Upper lobe of right lung (tissue), 1 donor: ENCODE results near the gene KCNIP1. TPM values are rescaled to one million over a fixed set of nuclear protein-coding genes. Genes with fewer than 3 reads are reported as not detected.

Source experiments
- ATAC-seq: fragments of 200-7000 bp; cut with Tn5 transposase; one replicate; pipeline ENCODE4 v1.9.1; 2020; ENCODE audit warnings: mild to moderate bottlenecking, moderate library complexity
- DNase-seq: peaks from one replicate; pipeline ENCODE4 v3.0.0-alpha.2; 2020
- H3K27ac ChIP-seq: fragments of 200-600 bp; one replicate; pipeline ENCODE4 v1.8.0; 2022
- H3K27me3 ChIP-seq: fragments of 200-600 bp; one replicate; pipeline ENCODE4 v1.8.0; 2022; ENCODE audit warnings: mild to moderate bottlenecking
- H3K36me3 ChIP-seq: fragments of 200-600 bp; one replicate; pipeline ENCODE4 v1.8.0; 2022
- H3K4me1 ChIP-seq: fragments of 200-600 bp; one replicate; pipeline ENCODE4 v1.8.0; 2022
- H3K4me3 ChIP-seq: fragments of 200-600 bp; one replicate; pipeline ENCODE4 v1.8.0; 2022; ENCODE audit warnings: mild to moderate bottlenecking
- H3K9me3 ChIP-seq: fragments of 200-600 bp; one replicate; pipeline ENCODE4 v1.8.0; 2022
- CTCF ChIP-seq: fragments of 200-600 bp; IDR thresholded peaks from one replicate; pipeline ENCODE4 v1.8.0; 2022; ENCODE audit warnings: antibody characterized with exemption
- intact Hi-C: fragments of 100-400 bp; cut with DNase I; formaldehyde crosslinking; loops from one replicate; pipeline ENCODE4 v1.11.0; 2022
- total RNA-seq: library from RNA; stranded (reverse); fragmentation: NEBNext Ultra II Directional; extraction: Animal tissue kit (Norgen Biotek cat#: 25700); gene quantifications from one replicate; pipeline ENCODE4 v1.2.1, GENCODE V29; 2021
- donor health status: DM: no; HTN: yes; CAD: no; lungs with severe emphysema.

The KCNIP1 gene
- total RNA-seq, 1 donor from 2014 or later: 2.7 TPM

DNA sequence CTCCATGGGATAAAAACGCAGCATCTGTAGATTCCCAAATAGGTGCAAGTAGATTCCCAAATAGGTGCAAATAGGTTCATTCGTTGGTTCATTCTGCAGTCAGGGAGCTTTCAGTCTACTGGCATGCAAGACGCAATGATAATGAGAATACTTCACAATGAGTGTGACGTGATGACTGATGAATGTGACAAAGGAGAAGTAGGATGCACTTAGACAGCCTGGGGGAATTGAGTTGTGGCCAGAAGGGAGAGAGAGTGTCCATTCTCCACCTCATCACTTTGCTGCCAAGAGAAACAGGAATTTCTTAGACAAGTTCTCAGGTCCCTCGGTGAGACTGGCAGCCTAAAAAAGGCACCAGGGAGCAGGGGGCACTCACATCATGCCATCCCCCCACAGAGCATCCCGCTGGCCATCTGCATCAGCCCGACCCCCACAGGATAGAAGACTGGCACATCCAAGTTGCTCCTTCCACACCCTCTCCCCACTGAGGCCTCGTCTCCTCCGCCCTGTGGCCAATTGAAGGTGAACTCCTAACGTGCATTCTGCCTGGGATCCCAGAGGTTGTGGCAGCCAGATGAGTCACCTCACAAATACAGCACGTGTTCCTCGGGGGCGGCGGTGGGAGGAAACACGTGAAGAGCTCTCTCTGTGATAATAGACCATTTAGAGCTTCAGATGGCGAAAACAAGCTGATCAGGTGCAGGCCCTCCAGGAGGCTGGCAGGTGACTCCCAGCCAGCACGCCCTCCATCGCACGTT is 19.9 kb upstream of the KCNIP1 start:
- intact Hi-C loops: no loop called here
- Histone ChIP-seq H3K27ac (no peak overlapping the region), H3K4me1 (no peaks in the 10 kb centered on the region), H3K27me3 (no peaks in the 10 kb centered on the region), H3K4me3 (no peak overlapping the region), H3K36me3 (no peaks in the 10 kb centered on the region), H3K9me3 (no peaks in the 10 kb centered on the region)
- ATAC-seq (no peak), DNase-seq (no peak)
- no peak for TF ChIP-seq CTCF

DNA sequence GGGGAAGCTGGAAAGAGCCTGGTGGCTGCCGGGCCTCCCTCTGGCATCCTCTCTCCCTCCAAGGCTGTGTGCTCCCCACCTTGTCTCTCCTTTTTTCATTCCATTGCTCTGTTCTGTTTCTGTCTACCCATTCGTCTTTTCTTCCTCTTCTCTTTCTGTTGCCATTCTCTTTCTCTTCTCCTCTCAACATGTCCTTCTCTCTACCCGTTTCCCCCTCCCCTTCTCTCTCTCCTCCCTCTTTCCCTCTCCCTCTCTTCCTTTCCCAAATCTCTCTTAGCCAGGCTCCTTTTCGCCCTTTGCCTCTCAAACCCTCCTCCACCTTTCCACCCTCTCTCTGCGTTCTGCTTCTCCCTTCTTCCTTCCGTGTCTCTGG is 19.4 kb upstream of the KCNIP1 start:
- Histone ChIP-seq H3K27me3 (no peaks in the 10 kb centered on the region), H3K4me1 (no peaks in the 10 kb centered on the region), H3K9me3 (no peaks in the 10 kb centered on the region), H3K27ac (no peak overlapping the region), H3K4me3 (no peak overlapping the region), H3K36me3 (no peaks in the 10 kb centered on the region)
- no peak for DNase-seq
- no peak for ATAC-seq
- TF ChIP-seq CTCF: no peak
- intact Hi-C loops: no loop called here

- no peak for TF ChIP-seq CTCF
- no peak for DNase-seq
- no peak overlapping the region for H3K27ac ChIP-seq
- ATAC-seq: no peak
- intact Hi-C loops: no loop called here
- no peaks in the 10 kb centered on the region for H3K4me1 ChIP-seq
- no peaks in the 10 kb centered on the region for H3K36me3 ChIP-seq
- H3K4me3 ChIP-seq: no peak overlapping the region
- no peaks in the 10 kb centered on the region for H3K9me3 ChIP-seq
- no peaks in the 10 kb centered on the region for H3K27me3 ChIP-seq
Measured at GRCh38 chr5:170484847-170485615, 18.8 kb upstream of the KCNIP1 start.

DNA sequence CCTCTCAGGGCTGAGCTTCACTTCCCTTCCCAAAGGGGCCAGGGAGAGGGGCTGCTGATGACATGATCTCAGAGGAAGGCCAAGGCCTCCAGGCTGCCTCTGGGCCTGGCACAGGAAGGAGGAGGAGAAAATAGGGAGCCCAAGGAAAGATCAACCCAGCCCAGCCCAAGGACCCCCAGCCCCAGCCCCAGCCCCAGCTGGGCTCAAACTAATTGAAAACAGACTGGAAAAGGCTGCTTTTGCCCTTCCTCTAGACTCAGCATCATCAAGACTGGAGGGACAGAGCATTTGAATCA is 18.3 kb upstream of the KCNIP1 start:
- Histone ChIP-seq H3K27me3 (no peaks in the 10 kb centered on the region), H3K27ac (no peak overlapping the region), H3K4me3 (no peak overlapping the region), H3K4me1 (no peaks in the 10 kb centered on the region), H3K9me3 (no peaks in the 10 kb centered on the region), H3K36me3 (no peaks in the 10 kb centered on the region)
- no peak for TF ChIP-seq CTCF
- intact Hi-C loops: no loop called here
- ATAC-seq: no peak
- DNase-seq: no peak

- Histone ChIP-seq H3K4me3 (no peak overlapping the region), H3K27me3 (no peaks in the 10 kb centered on the region), H3K27ac (no peak overlapping the region), H3K4me1 (peaks cover 6% of the 10 kb centered on the region), H3K36me3 (no peaks in the 10 kb centered on the region), H3K9me3 (no peaks in the 10 kb centered on the region)
- no peak for TF ChIP-seq CTCF
- ATAC-seq (no peak), DNase-seq (no peak)
- intact Hi-C loops: no loop called here
Measured at GRCh38 chr5:170486371-170486770, 17.4 kb upstream of the KCNIP1 start.
